Eye (tissue), 1 donor: ENCODE data around the gene TMEM200B.
A peak's percentile ranks its signal among the peaks of the same experiment; 100 is the strongest.
"Not testable (repeated sequence)": the region's sequence is repeated elsewhere in the genome, so short reads cannot be mapped to it uniquely, and the experiment has no call there.

Experiments
- DNase-seq: peaks from one replicate; pipeline ENCODE4 v3.0.0-alpha.2; 2015

Gene TMEM200B

GRCh38 chr1:29123887-29124365 lies at the start of gene TMEM200B:
TMEM200B (minus strand) TSS chr1:29123903; CDS start chr1:29121828, 2,075 bp downstream.
- no peak for DNase-seq

GRCh38 chr1:29172415-29172939 lies 48.8 kb upstream of the TMEM200B start:
- DNase-seq: no peak

GRCh38 chr1:29171521-29171920 lies 47.8 kb upstream of the TMEM200B start:
- DNase-seq: no peak

- DNase-seq: no peak
These were observed 47.4 kb upstream of the TMEM200B start for GRCh38 chr1:29171089-29171488.

GRCh38 chr1:29169976-29170375 lies 46.3 kb upstream of the TMEM200B start:
- DNase-seq: no peak

- no peak for DNase-seq
These were observed 44.2 kb upstream of the TMEM200B start for GRCh38 chr1:29167904-29168303.

GRCh38 chr1:29166291-29166878 lies 42.7 kb upstream of the TMEM200B start:
- DNase-seq: no peak

GRCh38 chr1:29164588-29164987 lies 40.9 kb upstream of the TMEM200B start:
- DNase-seq: no peak

- no peak for DNase-seq
These were observed 38.9 kb upstream of the TMEM200B start for GRCh38 chr1:29162476-29163138.

GRCh38 chr1:29162025-29162424 lies 38.3 kb upstream of the TMEM200B start:
- DNase-seq: no peak

- no peak for DNase-seq
These were observed 36.1 kb upstream of the TMEM200B start for GRCh38 chr1:29159773-29160172.

GRCh38 chr1:29157269-29157601 lies 33.5 kb upstream of the TMEM200B start:
- no peak for DNase-seq

- DNase-seq: peak; percentile 45
These were observed 33.0 kb upstream of the TMEM200B start for GRCh38 chr1:29156543-29157268.

- DNase-seq: no peak
These were observed 28.5 kb upstream of the TMEM200B start for GRCh38 chr1:29152046-29152805.

- DNase-seq: not testable (repeated sequence)
These were observed 26.6 kb upstream of the TMEM200B start for GRCh38 chr1:29150346-29150745.

- DNase-seq: no peak
These were observed 25.2 kb upstream of the TMEM200B start for GRCh38 chr1:29148656-29149491.

- no peak for DNase-seq
These were observed 22.2 kb upstream of the TMEM200B start for GRCh38 chr1:29145739-29146437.

- no peak for DNase-seq
These were observed 20.5 kb upstream of the TMEM200B start for GRCh38 chr1:29144178-29144577.

GRCh38 chr1:29142714-29143113 lies 19.0 kb upstream of the TMEM200B start:
- DNase-seq: no peak

GRCh38 chr1:29136391-29136915 lies 12.8 kb upstream of the TMEM200B start:
- DNase-seq: no peak

- no peak for DNase-seq
These were observed 11.0 kb upstream of the TMEM200B start for GRCh38 chr1:29134695-29135028.
